ENCODE data around the gene UGT1A5.

UGT1A5 gene

GRCh38 chr2:233796254-233796653 lies 83.5 kb downstream of the UGT1A5 start:
- H3K36me3 ChIP-seq (ENCODE audit: insufficient read depth) = no peaks in the 10 kb centered on the region
- no peaks in the 10 kb centered on the region for H3K27me3 ChIP-seq (ENCODE audit: insufficient read depth, low read depth)
- H3K79me2 ChIP-seq (ENCODE audit: insufficient read depth, low read depth) = no peaks in the 10 kb centered on the region
- no peak overlapping the region for H3K27ac ChIP-seq
- no peak overlapping the region for H3K4me3 ChIP-seq (IDR thresholded peaks at IDR 0.05; ENCODE audit: insufficient read depth, low read depth, low read length)
- H3K4me1 ChIP-seq (ENCODE audit: low read depth, poor library complexity, severe bottlenecking) = no peaks in the 10 kb centered on the region
- no peak overlapping the region for H2AFZ ChIP-seq (ENCODE audit: low read depth)
- no peak overlapping the region for H3K4me2 ChIP-seq
- H4K20me1 ChIP-seq (ENCODE audit: insufficient read depth) = no peaks in the 10 kb centered on the region
- no peak for TF ChIP-seq CTCF (conservative IDR thresholded peaks at IDR 0.05; ENCODE audit: low read depth, low read length)
- no peak overlapping the region for H3K9ac ChIP-seq

- Histone ChIP-seq H3K4me3 (IDR thresholded peaks at IDR 0.05; ENCODE audit: insufficient read depth, low read depth, low read length) (no peak overlapping the region), H3K27ac (no peak overlapping the region)
- no peak for TF ChIP-seq CTCF (conservative IDR thresholded peaks at IDR 0.05; ENCODE audit: low read depth, low read length)
These were observed 85.8 kb downstream of the UGT1A5 start for GRCh38 chr2:233798335-233799086.

GRCh38 chr2:233799087-233799665 lies 86.5 kb downstream of the UGT1A5 start:
- Histone ChIP-seq H3K4me3 (IDR thresholded peaks at IDR 0.05; ENCODE audit: insufficient read depth, low read depth, low read length) (no peak overlapping the region), H4K20me1 (ENCODE audit: insufficient read depth) (no peaks in the 10 kb centered on the region), H3K4me2 (no peak overlapping the region), H3K79me2 (ENCODE audit: insufficient read depth, low read depth) (no peaks in the 10 kb centered on the region), H2AFZ (ENCODE audit: low read depth) (no peak overlapping the region), H3K36me3 (ENCODE audit: insufficient read depth) (no peaks in the 10 kb centered on the region), H3K4me1 (ENCODE audit: low read depth, poor library complexity, severe bottlenecking) (no peaks in the 10 kb centered on the region), H3K27ac (no peak overlapping the region), H3K9ac (no peak overlapping the region), H3K27me3 (ENCODE audit: insufficient read depth, low read depth) (no peaks in the 10 kb centered on the region)
- no peak for TF ChIP-seq CTCF (conservative IDR thresholded peaks at IDR 0.05; ENCODE audit: low read depth, low read length)

More at GRCh38 chr2:233798335-233799086, 85.8 kb downstream of the UGT1A5 start:
- no peak overlapping the region for H3K9ac ChIP-seq
- no peak overlapping the region for H2AFZ ChIP-seq (ENCODE audit: low read depth)
- H4K20me1 ChIP-seq (ENCODE audit: insufficient read depth) = no peaks in the 10 kb centered on the region
- no peaks in the 10 kb centered on the region for H3K79me2 ChIP-seq (ENCODE audit: insufficient read depth, low read depth)
- H3K4me1 ChIP-seq (ENCODE audit: low read depth, poor library complexity, severe bottlenecking) = no peaks in the 10 kb centered on the region
- no peaks in the 10 kb centered on the region for H3K36me3 ChIP-seq (ENCODE audit: insufficient read depth)
- no peaks in the 10 kb centered on the region for H3K27me3 ChIP-seq (ENCODE audit: insufficient read depth, low read depth)
- H3K4me2 ChIP-seq = no peak overlapping the region

- Histone ChIP-seq H3K4me3 (IDR thresholded peaks at IDR 0.05; ENCODE audit: insufficient read depth, low read depth, low read length) (no peak overlapping the region), H3K36me3 (ENCODE audit: insufficient read depth) (no peaks in the 10 kb centered on the region), H3K4me1 (ENCODE audit: low read depth, poor library complexity, severe bottlenecking) (no peaks in the 10 kb centered on the region), H3K4me2 (no peak overlapping the region), H4K20me1 (ENCODE audit: insufficient read depth) (no peaks in the 10 kb centered on the region), H3K79me2 (ENCODE audit: insufficient read depth, low read depth) (no peaks in the 10 kb centered on the region), H3K27ac (no peak overlapping the region), H3K9ac (no peak overlapping the region), H3K27me3 (ENCODE audit: insufficient read depth, low read depth) (no peaks in the 10 kb centered on the region), H2AFZ (ENCODE audit: low read depth) (no peak overlapping the region)
- no peak for TF ChIP-seq CTCF (conservative IDR thresholded peaks at IDR 0.05; ENCODE audit: low read depth, low read length)
These were observed 87.0 kb downstream of the UGT1A5 start for GRCh38 chr2:233799716-233800115.

Measured in KMS-11 (cell line).